HG02610 (cell line): ENCODE data around the gene SELENOK.

ENCODE experiments used
- ATAC-seq: cut with Tn5 transposase; IDR thresholded peaks from one replicate; pipeline ENCODE4 v1.9.1; 2021; ENCODE audit warnings: mild to moderate bottlenecking, moderate library complexity; ENCODE audit not compliant: unreplicated experiment

The SELENOK gene

GRCh38 chr3:53884623-53885022 is 7.0 kb downstream of the SELENOK start:
- no peak for ATAC-seq

GRCh38 chr3:53883008-53883407 is 8.7 kb downstream of the SELENOK start:
- no peak for ATAC-seq

DNA sequence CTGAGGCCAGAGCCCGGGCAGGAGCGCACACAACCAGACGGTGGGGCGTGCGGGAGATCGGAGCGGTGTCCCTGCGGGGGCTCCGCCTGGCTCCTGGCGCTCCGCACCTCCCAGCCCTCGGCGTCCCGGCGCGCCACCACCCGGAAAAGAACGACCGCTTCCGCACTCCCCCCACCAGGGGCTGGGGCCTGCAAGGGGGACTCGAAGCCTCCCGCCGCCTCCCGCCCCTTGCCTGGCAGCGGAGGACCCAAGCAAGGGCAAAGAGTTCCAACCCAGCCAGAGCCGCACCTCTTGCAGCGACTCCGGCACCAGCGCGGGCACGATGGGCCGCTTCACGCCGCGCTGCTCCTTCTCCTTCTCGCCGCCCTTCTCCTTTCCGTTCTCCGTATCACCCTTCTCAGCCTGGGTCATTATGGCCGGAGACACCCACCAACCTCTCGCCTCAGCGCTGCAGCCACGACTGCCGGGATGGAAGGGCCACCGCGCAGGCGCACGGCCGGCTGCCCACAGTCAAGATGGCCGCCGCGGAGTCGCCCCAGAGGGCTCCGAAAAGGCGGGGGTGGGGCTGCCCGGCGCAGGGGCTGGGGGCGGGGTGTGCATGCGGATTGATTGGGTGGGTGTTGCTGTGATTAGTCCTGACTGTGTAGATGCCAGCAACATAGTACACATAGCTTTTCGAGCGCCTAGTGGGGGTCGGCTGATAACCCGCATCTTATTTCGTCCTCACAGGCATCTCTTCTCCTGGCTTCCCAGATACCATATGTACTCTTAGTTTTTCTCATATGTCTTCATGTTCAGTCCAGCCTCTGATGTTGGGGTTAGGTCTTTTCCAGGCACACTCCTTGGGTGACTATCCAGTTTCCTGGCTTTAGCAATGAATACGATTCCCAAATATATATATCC is 9.7 kb downstream of the SELENOK start, which contains the start of gene ACTR8:
TSS of gene ACTR8 (minus strand) at position 462 of the 903 bp plus-strand sequence. CDS start at position 411, 51 bp downstream.
- ATAC-seq = peak; percentile 84

DNA sequence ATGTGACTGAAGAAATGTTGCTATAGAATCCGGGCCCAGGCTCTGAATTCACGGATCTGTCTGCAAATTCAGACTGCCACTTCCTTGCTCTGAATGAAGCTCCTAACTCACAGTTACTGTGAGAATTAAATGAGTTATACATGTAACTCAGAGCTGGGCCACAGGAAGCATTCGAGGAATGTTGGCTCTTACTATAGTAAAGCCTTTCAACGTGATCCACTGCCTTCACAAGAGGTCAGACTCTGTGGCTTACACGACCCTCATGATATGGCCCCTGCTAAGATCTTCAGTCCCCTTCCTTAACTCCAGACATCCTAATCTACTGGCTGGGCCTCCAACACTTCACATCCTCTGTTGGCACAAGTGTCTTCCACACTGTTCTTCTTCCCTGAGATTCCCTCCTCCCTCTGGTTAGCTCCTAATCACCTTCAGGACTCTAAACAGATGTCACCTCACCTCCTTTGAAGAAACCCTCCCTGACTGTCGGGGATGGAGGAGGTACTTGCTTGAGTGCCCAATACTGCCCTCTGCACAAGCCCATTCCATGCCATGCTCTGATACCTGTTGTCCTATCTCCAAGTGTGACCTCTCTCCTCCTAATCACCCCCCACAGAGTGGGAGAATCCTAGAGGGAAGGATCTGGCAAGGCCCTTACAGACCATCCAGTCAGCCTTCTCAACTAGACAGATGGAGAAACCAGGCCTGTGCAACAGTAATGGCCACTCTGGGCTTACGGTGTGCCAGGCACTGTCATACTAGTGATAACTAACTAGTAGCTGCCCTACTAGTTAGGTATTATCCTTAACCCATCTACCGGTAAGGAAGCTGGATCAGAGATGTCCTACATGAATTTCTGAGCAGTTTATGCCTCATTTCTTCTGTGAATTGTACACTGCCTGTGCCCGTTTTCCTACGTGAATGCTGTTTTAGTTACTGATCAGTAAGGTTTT is 11.0 kb downstream of the SELENOK start:
- no peak for ATAC-seq

DNA sequence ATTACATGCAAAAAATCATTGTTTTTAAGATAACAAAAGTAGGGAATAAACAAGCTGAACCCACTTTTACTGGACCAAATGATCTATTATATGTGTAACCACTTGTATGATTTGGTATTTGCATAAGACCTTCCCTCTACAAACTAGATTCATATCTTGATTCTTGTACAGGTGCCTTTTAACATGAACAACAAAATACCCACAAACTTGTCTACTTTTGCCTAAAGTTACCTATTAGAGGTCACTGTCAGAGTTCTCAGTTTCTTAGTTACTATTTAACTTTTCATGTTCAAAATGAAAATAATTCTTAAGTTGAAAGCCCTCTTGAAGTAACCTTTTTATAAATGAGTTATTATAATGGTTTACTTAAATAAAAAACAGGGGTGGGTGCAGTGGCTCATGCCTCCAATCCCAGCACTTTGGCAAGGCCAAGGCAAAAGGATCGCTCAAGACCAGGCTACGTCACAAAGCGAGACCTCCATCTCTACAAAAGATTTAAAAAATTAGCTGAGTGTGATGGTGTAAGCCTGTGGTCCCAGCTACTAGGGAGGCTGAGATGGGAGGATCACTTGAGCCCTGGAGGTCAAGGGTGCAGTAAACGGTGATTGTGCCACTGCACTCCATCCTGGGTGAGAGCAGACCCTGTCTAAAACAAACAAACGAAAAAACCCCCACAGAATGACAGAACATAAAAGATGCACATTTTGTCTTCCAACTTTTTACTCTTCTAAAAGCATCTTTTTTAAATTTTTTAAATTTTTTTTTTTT is 25.7 kb downstream of the SELENOK start:
- no peak for ATAC-seq

- no peak for ATAC-seq
Measured at GRCh38 chr3:53863145-53863544, 28.5 kb downstream of the SELENOK start.

GRCh38 chr3:53862241-53862640 is 29.4 kb downstream of the SELENOK start:
- ATAC-seq = no peak

DNA sequence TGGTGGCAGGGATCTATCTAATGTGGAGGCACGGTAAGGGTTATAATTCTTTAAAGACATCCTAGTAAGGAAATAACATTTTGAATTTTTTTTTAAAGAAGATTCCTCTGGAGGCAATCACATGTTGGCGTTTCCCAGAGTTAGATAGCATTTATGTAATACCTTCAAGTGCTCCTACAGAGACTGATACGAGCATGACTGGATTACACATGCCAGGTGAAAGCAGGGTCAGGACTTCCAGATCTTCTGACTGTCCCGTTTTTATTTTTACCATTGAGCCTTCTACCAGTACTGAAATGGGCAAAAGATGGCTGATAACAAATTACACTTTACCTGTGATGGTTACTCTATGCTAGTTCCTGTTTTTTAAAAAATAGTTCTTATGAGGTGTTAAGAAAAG is 31.5 kb downstream of the SELENOK start:
- no peak for ATAC-seq

DNA sequence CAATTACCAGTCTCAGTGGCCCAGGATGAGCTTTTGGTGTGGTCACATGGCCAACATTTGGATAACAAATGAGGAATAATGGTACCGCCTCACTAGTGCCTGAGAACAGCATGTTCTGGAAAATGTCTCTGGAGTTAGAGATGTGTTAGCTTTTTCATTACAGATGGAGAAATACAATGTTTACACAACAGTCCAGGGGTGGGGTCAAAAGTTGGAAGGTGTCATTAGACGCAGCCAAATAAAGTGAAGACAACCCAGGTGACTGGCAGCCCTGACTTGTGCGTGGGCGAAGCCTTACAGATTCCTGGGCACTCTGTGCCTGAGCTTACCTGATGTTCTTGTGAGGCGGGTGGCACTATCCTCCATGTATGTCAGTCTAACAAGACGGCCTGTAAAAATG is 32.5 kb downstream of the SELENOK start:
- no peak for ATAC-seq

DNA sequence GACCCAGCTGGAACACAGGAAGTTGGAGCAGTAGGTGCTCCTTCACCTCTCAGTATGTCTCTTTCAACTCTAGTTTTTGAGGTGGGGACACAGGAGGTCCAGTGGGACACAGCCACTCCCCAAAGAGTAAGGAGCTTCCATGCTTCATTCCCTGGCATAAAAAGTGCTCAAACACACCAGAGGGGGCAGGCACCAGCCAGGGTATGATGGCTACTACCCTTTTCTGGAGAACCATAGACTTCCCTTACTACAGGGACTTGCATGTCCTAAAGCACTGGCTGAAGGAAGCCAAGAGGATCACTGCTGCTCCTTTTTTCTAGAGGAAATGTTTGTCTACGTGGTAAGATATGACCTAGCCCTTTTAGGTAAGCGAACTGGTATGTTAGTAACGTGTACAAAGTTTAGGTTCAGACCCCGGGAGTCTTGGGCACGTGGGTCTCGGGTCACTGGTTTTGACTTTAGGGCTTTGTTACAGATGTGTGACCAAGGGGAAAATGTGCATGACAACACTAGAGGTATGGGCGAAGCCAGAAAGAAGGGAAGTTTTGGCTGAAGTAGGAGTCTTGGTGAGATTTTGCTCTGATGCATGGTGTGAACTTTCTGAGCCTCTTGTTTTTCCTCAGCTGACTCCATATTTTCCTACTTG is 33.4 kb downstream of the SELENOK start:
- no peak for ATAC-seq

DNA sequence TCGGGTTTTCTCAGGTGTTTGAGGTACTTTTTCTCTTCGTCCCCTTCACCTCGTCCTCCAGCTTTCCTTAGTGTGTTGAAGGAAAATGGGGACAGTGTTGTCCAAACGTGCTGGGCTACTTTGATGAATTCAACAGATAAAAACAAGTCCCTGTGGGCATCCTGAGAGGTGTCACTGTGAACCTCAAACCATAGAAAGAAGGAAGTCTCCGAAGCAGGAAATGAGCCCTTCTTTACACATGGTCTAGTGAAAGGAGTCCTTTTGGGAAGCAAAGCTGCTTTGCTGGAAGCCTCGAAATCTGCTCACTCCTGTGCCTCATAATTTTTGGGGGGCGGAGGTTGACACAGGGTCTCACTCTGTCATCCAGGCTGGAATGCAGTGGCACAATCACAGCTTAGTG is 34.7 kb downstream of the SELENOK start:
- ATAC-seq = no peak

GRCh38 chr3:53850895-53851294 is 40.8 kb downstream of the SELENOK start:
- no peak for ATAC-seq

DNA sequence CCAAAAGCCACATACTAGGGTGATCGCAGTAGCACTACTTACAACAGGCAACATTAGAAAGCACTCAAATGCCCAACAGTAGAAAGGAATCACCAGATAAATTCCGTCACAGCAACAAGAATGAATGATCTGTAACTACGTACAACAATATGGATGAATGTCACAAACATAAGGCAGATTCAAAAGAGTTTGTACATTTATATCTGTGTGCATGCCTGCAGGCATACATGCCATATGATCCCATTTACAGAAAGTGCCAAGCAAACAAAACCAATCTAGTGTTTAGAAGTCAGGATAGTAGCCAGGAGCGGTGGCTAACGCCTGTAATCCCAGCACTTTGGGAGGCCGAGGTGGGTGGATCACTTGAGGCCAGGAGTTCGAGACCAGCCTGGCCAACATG is 41.7 kb downstream of the SELENOK start:
- ATAC-seq = no peak

DNA sequence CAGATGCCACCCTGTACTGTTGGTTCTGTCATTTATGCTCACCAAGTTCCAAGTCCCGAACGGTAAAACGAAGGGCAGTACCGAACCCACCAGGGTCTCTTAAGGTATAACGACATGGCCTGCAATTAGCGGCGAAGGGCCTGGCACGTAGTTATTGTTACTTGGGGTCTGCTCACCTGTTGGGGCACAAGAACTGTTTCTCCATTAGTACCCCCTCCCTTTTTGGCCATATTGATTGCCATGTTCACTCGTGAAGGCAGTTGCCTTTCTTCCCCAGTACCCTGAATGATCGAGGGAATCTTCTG is 44.9 kb downstream of the SELENOK start:
- ATAC-seq = no peak

DNA sequence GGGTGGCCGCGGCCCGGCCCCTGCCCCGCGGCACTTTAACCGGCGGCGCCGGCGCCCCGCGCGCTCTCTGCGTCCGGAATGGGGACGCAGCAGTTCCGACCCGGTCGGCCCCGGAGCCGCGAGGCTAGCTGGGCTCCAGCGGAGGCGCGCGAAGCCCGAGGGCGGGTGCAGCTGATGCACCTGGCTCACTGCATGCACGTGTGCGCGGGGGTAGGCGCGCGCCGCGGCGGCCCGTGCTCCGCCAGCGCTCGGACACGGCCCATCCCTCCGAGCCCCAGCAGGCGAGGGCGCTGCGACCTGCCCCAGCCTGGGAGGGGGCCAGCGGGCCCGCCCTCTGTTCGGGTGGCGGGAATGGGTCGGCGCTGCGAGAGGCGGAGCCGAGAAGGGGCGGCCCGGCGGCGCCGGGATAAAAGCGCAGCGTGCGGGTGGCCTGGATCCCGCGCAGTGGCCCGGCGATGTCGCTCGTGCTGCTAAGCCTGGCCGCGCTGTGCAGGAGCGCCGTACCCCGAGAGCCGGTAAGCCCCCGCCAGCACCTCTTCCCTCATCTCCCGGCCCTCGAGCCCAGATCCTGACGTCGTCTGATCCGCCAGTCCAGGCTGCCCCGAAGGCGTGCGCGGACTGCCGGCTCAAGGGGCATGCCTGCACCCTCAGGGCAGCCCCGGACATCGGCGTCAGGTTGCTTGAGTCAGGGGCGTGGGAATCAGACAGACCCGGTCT is 45.4 kb downstream of the SELENOK start, which contains the start of the genes CHDH and IL17RB:
TSS of gene CHDH (minus strand) at position 286 of the 717 bp plus-strand sequence. CDS start 22,411 bp downstream, outside the sequence.
TSS of gene IL17RB (plus strand) at position 435 of the 717 bp plus-strand sequence. CDS start at position 456, 21 bp downstream.
- no peak for ATAC-seq

- ATAC-seq = no peak
Measured at GRCh38 chr3:53845881-53846133, 45.9 kb downstream of the SELENOK start.

- no peak for ATAC-seq
Measured at GRCh38 chr3:53845103-53845880, 46.4 kb downstream of the SELENOK start.

DNA sequence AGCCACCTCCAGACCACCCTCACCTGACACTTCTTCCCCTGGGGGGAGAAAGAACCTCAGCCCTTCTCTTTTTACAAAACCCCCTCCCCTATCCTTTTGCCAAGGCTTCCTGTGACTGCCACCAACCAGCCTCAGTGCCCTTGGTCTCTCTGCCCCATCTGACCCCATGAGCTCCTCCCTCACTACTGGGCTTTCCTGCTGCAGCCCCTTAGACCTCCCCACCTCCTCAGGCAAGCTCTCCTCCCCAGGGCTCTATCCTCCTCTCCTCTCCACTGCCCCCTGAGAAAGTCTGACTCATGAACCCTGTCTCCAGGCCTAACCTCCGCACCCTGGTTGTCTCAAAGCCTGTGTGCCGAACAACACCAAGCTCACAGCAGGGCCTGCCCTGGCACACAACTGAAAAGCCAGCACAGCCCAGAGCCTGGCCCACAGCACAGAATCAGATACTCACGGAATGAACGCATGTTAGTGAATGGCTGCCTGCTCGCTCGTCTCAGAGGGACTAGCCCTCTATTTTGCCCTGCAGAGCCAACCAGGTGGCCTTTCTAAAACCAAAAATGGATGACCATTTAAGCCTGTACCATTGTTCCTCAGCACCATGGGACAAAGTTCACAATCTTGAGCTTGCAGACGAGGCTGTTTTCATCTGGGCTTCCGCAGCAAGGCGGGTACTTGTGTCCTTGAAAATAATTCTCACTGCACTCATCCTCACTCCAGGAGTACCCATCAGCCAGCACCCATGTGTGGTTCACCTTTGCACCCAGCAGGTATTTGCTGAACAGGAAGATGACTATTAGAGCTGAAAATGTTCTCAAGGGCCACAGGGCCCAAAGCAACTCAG is 47.2 kb downstream of the SELENOK start:
- ATAC-seq = no peak
